ENCODE measurements around the gene MOCS3. TPM values are rescaled to one million over a fixed set of nuclear protein-coding genes. Genes with fewer than 3 reads are reported as not detected.

The MOCS3 gene
- total and polyA plus RNA-seq, 10 of the 15 experiments (the other 5 are each of a cell fraction or from before 2014, with no cell fraction given) = 0.87 to 5.9 (median 3.6) TPM

- no TSS peak for BruUV-seq (replicated peaks)
- DNase-seq (ENCODE audit: low read depth, low spot score) (no peak), FAIRE-seq (no peak), ATAC-seq (no peak)
- no peaks in the 10 kb centered on the region for H4K20me1 ChIP-seq (ENCODE audit: control insufficient read depth, insufficient read depth)
- RAD21 ChIA-PET (ENCODE audit: unreplicated experiment) = no interaction called here
- in situ Hi-C loops (cut with MboI) (no loop called here), intact Hi-C loops (cut with micrococcal nuclease; ENCODE audit: unreplicated experiment) (no loop called here)
- TF ChIP-seq ZNF622 (IDR thresholded peaks at IDR 0.05) (no peak), SMC3 (IDR thresholded peaks at IDR 0.05; ENCODE audit: borderline replicate concordance, low read length) (no peak), BCL3 (IDR thresholded peaks at IDR 0.05; ENCODE audit: borderline replicate concordance, insufficient read depth, low read depth, low read length, poor library complexity, severe bottlenecking) (no peak), SREBF2 (IDR thresholded peaks at IDR 0.05; ENCODE audit: low read length) (no peak), CHD1 (IDR thresholded peaks at IDR 0.05; ENCODE audit: low read depth, low read length) (no peak), ZNF274 (IDR thresholded peaks at IDR 0.05; ENCODE audit: insufficient read depth, insufficient read length) (no peak), POLR2AphosphoS5 (IDR thresholded peaks at IDR 0.05; ENCODE audit: low read length) (no peak), CREB1 (IDR thresholded peaks at IDR 0.05; ENCODE audit: low read depth) (no peak), CUX1 (IDR thresholded peaks at IDR 0.05; ENCODE audit: insufficient replicate concordance, low read depth, low read length) (no peak), RFX5 (IDR thresholded peaks at IDR 0.05; ENCODE audit: low read depth, low read length) (no peak), KLF5 (IDR thresholded peaks at IDR 0.05; ENCODE audit: partially characterized antibody) (no peak), SREBF1 (IDR thresholded peaks at IDR 0.05; ENCODE audit: low read length) (no peak), USF2 (IDR thresholded peaks at IDR 0.05; ENCODE audit: borderline replicate concordance, low read depth, low read length) (no peak), MXI1 (IDR thresholded peaks at IDR 0.05; ENCODE audit: low read depth, low read length) (no peak), IKZF1 (conservative IDR thresholded peaks at IDR 0.05) (no peak), RUNX3 (IDR thresholded peaks at IDR 0.05; ENCODE audit: low read length) (no peak), MAX (IDR thresholded peaks at IDR 0.05; ENCODE audit: low read depth, low read length) (no peak)
- SMC1A ChIA-PET (ENCODE audit: uncharacterized antibody, unreplicated experiment) = no interaction called here
- no peak overlapping the region for H2AFZ ChIP-seq (ENCODE audit: control insufficient read depth, low read depth, low read length)
- H3K4me1 ChIP-seq (ENCODE audit: control insufficient read depth, insufficient read depth, low read length) = no peaks in the 10 kb centered on the region
- no peaks in the 10 kb centered on the region for H3K36me3 ChIP-seq (ENCODE audit: control insufficient read depth in 2 of 2, insufficient read depth in 2 of 2, low read length in 1 of 2)
- H3K9me3 ChIP-seq (replicated peaks; ENCODE audit: control insufficient read depth, insufficient read depth, low read length) = no peaks in the 10 kb centered on the region
- CTCF ChIA-PET = interaction anchor here (2.1 kb wide), 1 partner anchor 14 kb away, joined by 6 read pairs; no protein-coding TSS in a partner anchor
- H3K9ac ChIP-seq (ENCODE audit: control insufficient read depth, insufficient read depth, low read length) = no peak overlapping the region
- H3K4me2 ChIP-seq (ENCODE audit: control insufficient read depth, insufficient read depth) = no peak overlapping the region
- H3K4me3 ChIP-seq = no peak overlapping the region
- 52% methylated on average over 7 of the region's 7 CpGs for WGBS (ENCODE audit: insufficient coverage, insufficient replicate concordance, low lambda C conversion rate, missing lambda C conversion rate)
- no peaks in the 10 kb centered on the region; a peak in 2 of 4 replicates for H3K27me3 ChIP-seq (replicated peaks in 1 of 2; ENCODE audit: control insufficient read depth in 2 of 2, insufficient read depth in 2 of 2, low read length in 1 of 2)
- no peaks in the 10 kb centered on the region for H3K79me2 ChIP-seq (ENCODE audit: control insufficient read depth, insufficient read depth, low read length)
- no peak overlapping the region for H3K27ac ChIP-seq (ENCODE audit: control insufficient read depth, insufficient read depth)
- POLR2A ChIA-PET = interaction anchor here (0.8 kb wide), 1 partner anchor 13 kb away, joined by 3 read pairs; no protein-coding TSS in a partner anchor
These were observed 9.0 kb downstream of the MOCS3 start for GRCh38 chr20:50967586-50967985.
